GM12878 (cell line): Measurements from ENCODE around the gene SESN1.

ENCODE experiments used
- CBFB ChIP-seq: IDR thresholded peaks from 2 replicates; pipeline ENCODE4 v1.6.1; 2016; ENCODE audit warnings: antibody characterized with exemption, low read depth
- CHD2 ChIP-seq: IDR thresholded peaks from 2 replicates; pipeline ENCODE4 v1.6.1; 2011; ENCODE audit warnings: low read depth, low read length, improper control_type of control experiment, borderline replicate concordance
- CTCF ChIP-seq, 3 experiments: IDR thresholded peaks in 2 of 3; conservative IDR thresholded peaks in 1 of 3; 2 replicates each; pipeline ENCODE4 v1.5.1; 2011; ENCODE audit warnings: low read depth in 3 of 3, low read length in 3 of 3, mild to moderate bottlenecking in 3 of 3, control low read depth in 2 of 3, moderate library complexity in 2 of 3, inconsistent platforms in 1 of 3, mixed read lengths in 1 of 3; ENCODE audit not compliant: control insufficient read depth in 2 of 3, insufficient read depth in 1 of 3; ENCODE audit errors: extremely low read depth in 1 of 3
- ETV6 ChIP-seq, 2 experiments: fragments of 450-650 bp in 1 of 2; IDR thresholded peaks in 1 of 2; conservative IDR thresholded peaks in 1 of 2; 2 replicates each; pipeline ENCODE4 v1.6.1; 2014; ENCODE audit warnings: antibody characterized with exemption in 1 of 2, borderline replicate concordance in 1 of 2, low read depth in 1 of 2, mild to moderate bottlenecking in 1 of 2, moderate library complexity in 1 of 2
- EZH2 ChIP-seq: IDR thresholded peaks from 2 replicates; pipeline ENCODE4 v1.6.1; 2012; ENCODE audit warnings: low read depth, mild to moderate bottlenecking, control low read depth, inconsistent platforms, low read length, borderline replicate concordance; ENCODE audit not compliant: control insufficient read depth
- JUND ChIP-seq: IDR thresholded peaks from 2 replicates; pipeline ENCODE4 v1.6.1; 2012; ENCODE audit warnings: low read depth, mild to moderate bottlenecking, low read length, improper control_type of control experiment, moderate library complexity
- MXI1 ChIP-seq: fragments of 150-350 bp; IDR thresholded peaks from 2 replicates; pipeline ENCODE4 v1.6.1; 2011; ENCODE audit warnings: low read depth, mild to moderate bottlenecking, inconsistent platforms, low read length, improper control_type of control experiment
- NBN ChIP-seq: fragments of 450-650 bp; IDR thresholded peaks from 2 replicates; pipeline ENCODE4 v1.6.1; 2016
- NFYB ChIP-seq: IDR thresholded peaks from 2 replicates; pipeline ENCODE4 v1.6.1; 2011; ENCODE audit warnings: low read depth, mild to moderate bottlenecking, low read length, improper control_type of control experiment, moderate library complexity; ENCODE audit not compliant: insufficient read depth
- NR2C2 ChIP-seq: IDR thresholded peaks from 2 replicates; pipeline ENCODE4 v1.6.1; 2011; ENCODE audit warnings: borderline replicate concordance, low read depth; ENCODE audit not compliant: control insufficient read depth, insufficient read length
- PAX5 ChIP-seq: IDR thresholded peaks from 2 replicates; pipeline ENCODE4 v1.6.1; 2011; ENCODE audit warnings: low read depth, low read length, borderline replicate concordance
- POLR2A ChIP-seq: IDR thresholded peaks from 2 replicates; pipeline ENCODE4 v1.6.1; 2011; ENCODE audit warnings: low read depth, mild to moderate bottlenecking, low read length
- TAF1 ChIP-seq: IDR thresholded peaks from 2 replicates; pipeline ENCODE4 v1.6.1; 2011; ENCODE audit warnings: mild to moderate bottlenecking, low read depth, low read length, borderline replicate concordance
- TARDBP ChIP-seq: IDR thresholded peaks from 2 replicates; pipeline ENCODE4 v1.6.1; 2016; ENCODE audit warnings: borderline replicate concordance

GRCh38 chr6:109029313-109029712, 65.3 kb downstream of the SESN1 start:
- no peak for TF ChIP-seq NFYB
- TF ChIP-seq MXI1, result no peak
- TF ChIP-seq POLR2A, result no peak
- TF ChIP-seq TARDBP, result no peak
- TF ChIP-seq EZH2, result no peak
- TF ChIP-seq TAF1, result no peak
- TF ChIP-seq NR2C2, result no peak
- TF ChIP-seq JUND, result no peak
- no peak for TF ChIP-seq CTCF (IDR thresholded peaks at IDR 0.05 in 2 of 3, conservative IDR thresholded peaks at IDR 0.05 in 1 of 3; ENCODE audit: control insufficient read depth in 2 of 3, extremely low read depth in 1 of 3, insufficient read depth in 1 of 3, low read depth in 3 of 3, low read length in 3 of 3)
- no peak for TF ChIP-seq NBN
- no peak for TF ChIP-seq ETV6 (conservative IDR thresholded peaks at IDR 0.05 in 1 of 2, IDR thresholded peaks at IDR 0.05 in 1 of 2; ENCODE audit: borderline replicate concordance in 1 of 2, low read depth in 1 of 2)
- TF ChIP-seq PAX5, result no peak
- TF ChIP-seq CHD2, result no peak
- TF ChIP-seq CBFB, result no peak
